ENCODE data around the gene GRIN2A.
"Not testable (repeated sequence)": the region's sequence is repeated elsewhere in the genome, so short reads cannot be mapped to it uniquely, and the experiment has no call there.

Gene GRIN2A

DNA sequence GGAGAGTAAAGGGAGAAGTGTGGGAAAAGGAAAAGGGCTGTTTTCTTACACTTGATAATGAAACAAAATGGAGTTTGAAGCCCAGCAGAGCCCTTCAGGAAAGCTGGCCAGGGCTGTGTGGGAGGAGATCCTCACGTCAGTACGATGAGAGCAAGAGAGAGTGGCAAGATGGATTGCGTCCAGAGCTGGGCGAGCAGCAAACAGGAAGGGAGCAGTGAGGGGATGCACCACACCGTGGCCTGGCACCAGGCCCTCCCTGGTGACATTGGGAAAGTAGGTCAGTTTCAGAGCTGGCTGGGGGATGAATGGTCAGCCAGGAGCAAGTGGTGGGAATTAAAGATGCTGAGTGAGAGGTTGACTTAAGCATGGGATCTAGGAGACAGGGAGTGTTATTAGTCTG is 273.6 kb downstream of the GRIN2A start:
- DNase-seq: no peak

GRCh38 chr16:9907752-9908151 is 274.5 kb downstream of the GRIN2A start:
- no peak for DNase-seq

- DNase-seq: no peak
Measured at GRCh38 chr16:9906218-9906617, 276.0 kb downstream of the GRIN2A start.

DNA sequence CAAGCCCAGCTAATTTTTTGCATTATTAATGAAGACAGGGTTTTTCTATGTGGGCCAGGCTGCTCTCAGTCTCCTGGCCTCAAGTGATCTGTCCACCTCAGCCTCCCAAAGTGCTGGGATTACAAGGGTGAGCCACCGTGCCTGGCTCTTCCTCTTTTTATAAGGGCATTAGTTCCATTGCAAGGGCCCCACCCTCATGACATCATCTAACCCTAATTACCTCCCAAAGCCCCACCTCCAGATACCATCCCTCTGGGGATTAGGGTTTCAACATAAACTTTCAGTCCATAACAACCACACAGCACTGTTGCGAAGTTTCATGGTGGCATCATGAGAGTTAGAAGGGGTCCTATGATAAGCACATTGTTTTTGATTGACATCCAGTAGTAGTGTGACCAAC is 277.7 kb downstream of the GRIN2A start:
- no peak for DNase-seq

DNA sequence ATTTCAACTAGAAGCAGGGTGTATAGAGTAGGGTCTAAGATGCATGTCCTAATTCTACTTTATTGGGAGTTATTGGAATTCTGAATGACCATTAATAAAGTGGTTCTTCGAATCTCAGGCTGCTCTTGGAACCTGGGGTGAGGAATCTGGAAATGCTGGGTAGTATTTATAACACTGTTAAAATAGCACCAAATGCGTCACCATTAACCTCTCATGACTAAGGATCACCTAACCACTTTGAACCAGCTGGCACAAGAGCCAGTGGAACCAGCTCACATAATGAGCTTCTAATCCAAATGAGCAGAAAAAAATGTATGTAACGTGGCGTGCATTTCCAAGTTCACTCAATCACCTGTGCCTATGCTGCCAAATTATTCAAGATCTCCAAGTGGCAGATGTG is 281.7 kb downstream of the GRIN2A start:
- DNase-seq: no peak

- no peak for DNase-seq
Measured at GRCh38 chr16:9898555-9898954, 283.7 kb downstream of the GRIN2A start.

- no peak for DNase-seq
Measured at GRCh38 chr16:9898124-9898523, 284.1 kb downstream of the GRIN2A start.

DNA sequence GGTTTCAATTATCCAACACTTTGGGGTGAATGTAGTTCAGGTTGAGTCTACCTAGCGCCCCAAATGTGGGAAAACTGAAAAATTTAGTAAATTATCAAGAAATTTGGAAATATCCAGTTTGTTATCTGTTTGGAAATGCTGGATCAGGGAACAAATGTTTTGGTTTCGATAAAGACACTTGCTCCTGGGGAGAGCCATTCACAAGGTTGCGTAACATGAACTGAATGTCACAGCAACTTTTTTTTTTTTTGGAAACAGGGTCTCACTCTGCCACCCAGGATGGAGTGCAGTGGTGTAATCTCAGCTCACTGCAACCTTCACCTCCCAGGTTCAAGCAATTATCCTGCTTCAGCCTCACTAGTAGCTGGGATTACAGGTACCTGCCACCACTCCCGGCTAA is 286.4 kb downstream of the GRIN2A start:
- DNase-seq: no peak

- DNase-seq: no peak
Measured at GRCh38 chr16:9885876-9886275, 296.4 kb downstream of the GRIN2A start.

- DNase-seq: no peak
Measured at GRCh38 chr16:9885467-9885866, 296.8 kb downstream of the GRIN2A start.

GRCh38 chr16:9875981-9876380 is 306.2 kb downstream of the GRIN2A start:
- not testable (repeated sequence) for DNase-seq

DNA sequence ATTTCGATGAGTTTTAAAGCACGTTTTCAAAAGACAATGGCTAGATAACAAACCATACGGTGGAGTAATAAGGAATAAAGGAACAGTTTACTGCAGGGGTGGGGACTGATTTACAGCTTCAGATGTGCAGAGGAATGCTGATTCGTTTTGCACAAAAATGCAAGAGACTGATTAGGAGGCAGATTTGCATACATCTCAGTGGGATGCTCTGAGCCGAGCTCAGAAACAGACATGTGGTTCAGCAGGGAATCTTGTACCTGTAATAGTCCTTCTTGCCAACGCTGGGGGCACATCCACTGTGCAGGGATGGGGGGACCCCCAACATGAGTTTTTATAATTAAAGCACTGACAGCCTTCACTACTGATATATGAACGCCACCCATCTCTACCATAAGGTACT is 308.0 kb downstream of the GRIN2A start:
- no peak for DNase-seq

DNA sequence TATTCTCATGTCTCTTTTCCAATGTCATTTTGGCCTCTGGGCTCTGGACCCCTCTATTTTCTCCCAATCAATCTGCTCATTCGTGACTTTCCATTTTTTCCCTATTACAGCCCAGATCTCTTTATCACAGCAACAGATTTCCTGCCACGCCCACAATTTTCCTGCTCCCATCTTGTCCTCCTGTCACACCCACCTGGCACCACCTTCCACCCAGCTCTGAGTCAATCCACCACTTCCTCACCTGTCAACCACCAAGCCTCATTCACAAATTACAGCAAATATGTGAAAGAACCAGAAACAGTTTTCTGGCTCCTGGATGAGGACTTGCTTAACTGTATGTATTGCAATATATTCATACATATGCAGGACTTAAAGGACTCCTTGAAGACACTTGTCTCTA is 311.3 kb downstream of the GRIN2A start:
- DNase-seq: no peak

DNA sequence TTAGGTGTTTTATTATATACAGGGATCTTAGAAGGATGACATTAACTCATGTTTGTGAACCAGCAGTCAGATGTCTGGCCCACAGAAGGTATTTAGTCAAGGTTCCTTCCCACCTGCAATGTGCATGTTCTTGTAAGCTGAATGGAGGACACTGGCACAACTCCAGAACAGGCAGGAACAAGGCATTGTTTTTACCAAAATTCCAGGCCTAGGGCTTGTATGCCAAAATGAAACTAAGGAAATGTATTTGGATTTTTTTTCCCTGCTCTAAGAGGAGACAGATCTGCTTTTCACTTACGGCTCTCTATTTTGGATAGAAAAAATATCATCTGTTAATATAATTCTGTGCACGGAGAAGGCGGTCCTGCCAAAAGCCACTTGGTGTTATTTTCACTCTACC is 312.5 kb downstream of the GRIN2A start:
- DNase-seq: no peak

GRCh38 chr16:9868606-9869149 is 313.6 kb downstream of the GRIN2A start:
- DNase-seq: no peak

DNA sequence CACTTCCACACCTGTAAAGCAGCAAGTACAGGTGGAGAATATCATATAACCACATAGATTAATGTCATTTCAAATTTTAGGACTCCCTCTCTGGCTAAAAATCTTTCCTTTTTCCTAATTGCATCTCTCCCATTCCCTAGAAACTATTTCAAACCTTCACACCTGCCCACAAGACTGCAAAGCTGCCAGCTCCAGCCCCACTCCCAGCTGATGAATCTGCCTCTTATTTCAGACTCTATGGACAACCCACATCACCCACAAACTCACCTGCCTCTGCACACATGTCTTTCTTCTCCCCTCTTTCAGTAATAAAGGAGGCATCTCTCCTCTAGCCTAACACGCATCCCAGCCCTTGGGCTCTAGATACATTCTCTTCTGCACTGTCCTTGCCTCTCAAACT is 315.1 kb downstream of the GRIN2A start:
- DNase-seq: no peak

- no peak for DNase-seq
Measured at GRCh38 chr16:9864461-9864860, 317.8 kb downstream of the GRIN2A start.

DNA sequence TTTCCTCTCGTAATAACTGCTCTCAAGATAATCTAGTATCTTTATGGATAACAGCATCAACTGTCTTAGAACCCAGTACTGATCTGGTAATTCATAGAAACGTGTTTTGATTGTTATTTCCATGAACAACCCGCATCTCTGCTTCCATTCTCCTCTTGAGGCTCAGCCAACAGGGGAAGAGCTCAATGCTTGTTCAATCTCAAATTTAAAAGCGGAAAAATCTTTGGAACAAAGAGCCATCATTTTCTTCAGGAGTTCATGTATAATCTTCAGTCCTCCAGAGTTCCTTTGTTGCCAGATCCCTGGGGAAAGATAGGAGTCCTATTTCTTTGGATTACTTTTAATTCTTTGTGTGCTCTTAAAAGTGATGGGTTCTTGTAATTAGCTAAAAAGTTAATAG is 319.9 kb downstream of the GRIN2A start:
- DNase-seq: no peak

DNA sequence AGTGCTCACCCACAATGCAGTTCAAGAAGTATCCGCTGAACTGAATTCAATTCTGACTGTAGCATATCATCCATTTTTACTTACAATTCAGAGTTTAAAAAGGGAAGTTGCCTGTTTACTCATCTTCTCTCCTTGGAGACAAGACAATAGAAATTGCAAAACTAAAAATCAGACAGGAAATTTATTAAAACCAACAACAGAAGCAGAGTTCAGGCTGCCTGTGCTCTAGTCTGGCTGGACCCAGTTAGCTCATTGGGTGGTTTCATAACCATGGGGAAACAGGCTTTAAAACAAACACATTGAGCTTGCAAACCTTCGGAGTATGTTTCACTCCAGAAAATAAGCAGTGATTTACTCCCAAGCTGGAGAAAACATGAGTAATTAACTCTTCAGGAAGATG is 321.4 kb downstream of the GRIN2A start:
- no peak for DNase-seq

DNA sequence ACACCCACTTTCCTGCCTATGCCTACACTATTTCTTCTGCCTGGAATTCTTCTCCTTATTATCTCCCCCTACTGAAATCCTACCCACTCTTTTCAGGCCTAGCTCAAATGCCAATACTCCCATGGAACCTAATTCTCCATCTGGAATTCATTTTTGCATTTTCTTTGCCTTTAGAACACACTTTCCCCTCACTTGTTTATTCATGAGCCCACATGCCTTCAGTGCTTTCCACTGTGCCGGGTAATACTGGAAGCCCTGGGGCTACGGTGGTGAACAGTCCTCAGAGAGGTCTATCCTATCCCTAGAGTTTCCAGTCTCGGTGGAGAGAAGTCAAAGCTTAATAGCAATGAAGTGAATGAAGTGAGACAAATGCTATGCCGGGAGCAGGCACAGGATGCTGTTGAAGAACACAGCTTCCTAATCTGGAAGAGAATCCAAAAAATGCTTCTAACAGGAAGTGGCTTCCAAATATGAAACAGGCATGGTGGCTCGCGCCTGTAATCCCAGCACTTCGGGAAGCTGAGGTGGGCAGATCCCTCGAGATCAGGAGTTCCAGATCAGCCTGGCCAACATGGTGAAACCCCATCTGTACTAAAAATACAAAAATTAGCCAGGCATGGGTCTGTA is 322.4 kb downstream of the GRIN2A start:
- DNase-seq: no peak

DNA sequence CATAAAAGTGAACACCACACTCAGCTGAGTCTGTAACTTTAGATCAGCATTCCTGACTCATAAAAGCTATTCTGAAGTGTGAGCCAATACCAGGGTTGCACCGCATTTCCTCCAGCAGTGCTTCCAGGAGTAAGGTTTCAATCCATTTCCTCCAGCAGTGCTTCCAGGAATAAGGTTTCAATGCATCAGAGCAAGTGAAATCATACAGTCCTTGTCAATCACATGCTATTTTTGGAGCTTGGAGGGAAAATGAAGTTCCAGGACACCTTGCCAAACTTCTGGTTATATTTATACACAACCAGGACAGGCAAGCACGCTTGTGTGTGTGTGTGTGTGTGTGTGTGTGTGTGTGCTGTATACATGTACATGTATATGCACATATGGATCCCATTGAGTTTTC is 327.6 kb downstream of the GRIN2A start:
- no peak for DNase-seq

- DNase-seq: no peak
Measured at GRCh38 chr16:9852003-9852402, 330.2 kb downstream of the GRIN2A start.

- no peak for DNase-seq
Measured at GRCh38 chr16:9850817-9851216, 331.4 kb downstream of the GRIN2A start.

- DNase-seq: no peak
Measured at GRCh38 chr16:9849697-9850245, 332.5 kb downstream of the GRIN2A start.

- no peak for DNase-seq
Measured at GRCh38 chr16:9847146-9847545, 335.1 kb downstream of the GRIN2A start.
